ENCODE measurements around the gene PCCA. TPM values are rescaled to one million over a fixed set of nuclear protein-coding genes. Genes with fewer than 3 reads are reported as not detected.

The PCCA gene
- total and polyA plus RNA-seq, 2 donors (not counting 1 experiment from before 2014, with no cell fraction given): 4.8 to 17.4 TPM

- Histone ChIP-seq H3K4me2 (replicated peaks; ENCODE audit: low read depth, low read length, poor library complexity, severe bottlenecking) (peak overlapping the region; percentile 89), H2AFZ (ENCODE audit: insufficient read depth, low read depth, low read length, poor library complexity, severe bottlenecking) (peak overlapping the region; percentile 92), H3K79me2 (ENCODE audit: control insufficient read depth, insufficient read depth, low read length) (peaks cover 4% of the 10 kb centered on the region), H4K20me1 (ENCODE audit: control insufficient read depth, insufficient read depth, low read length, poor library complexity, severe bottlenecking) (no peaks in the 10 kb centered on the region), H3K4me1 (ENCODE audit: control insufficient read depth in 2 of 2, insufficient read depth in 2 of 2, low read length in 2 of 2) (peaks cover 10 to 15% of the 10 kb centered on the region in 2 donors), H3K4me3 (ENCODE audit: control extremely low read depth in 1 of 5, extremely low read depth in 1 of 5, insufficient read depth in 1 of 5, low read depth in 2 of 5, low read length in 4 of 5) (peak overlapping the region; percentile 56 to 90 (median 72)), H3K27me3 (replicated peaks in 1 of 4; ENCODE audit: control extremely low read depth in 1 of 4, control insufficient read depth in 3 of 4, insufficient read depth in 4 of 4, low read length in 3 of 4) (no peaks in the 10 kb centered on the region), H3K9ac (ENCODE audit: low read length) (peak overlapping the region; percentile 75), H3K9me3 (ENCODE audit: control extremely low read depth in 1 of 3, control insufficient read depth in 2 of 3, insufficient read depth in 1 of 3, low read length in 2 of 3) (no peaks in the 10 kb centered on the region), H3K36me3 (replicated peaks in 1 of 2; ENCODE audit: control extremely low read depth in 1 of 2, control insufficient read depth in 1 of 2, extremely low read depth in 1 of 2, insufficient read depth in 2 of 2, low read length in 1 of 2) (no peaks in the 10 kb centered on the region), H3K27ac (ENCODE audit: low read length in 2 of 2) (peak overlapping the region in 1 of 2 donors; percentile 65)
- Mint-ChIP-seq H3K27ac (peak overlapping the region; percentile 62), H3K4me1 (peaks cover 23% of the 10 kb centered on the region), H3K27me3 (no peaks in the 10 kb centered on the region), H3K4me3 (peak overlapping the region; percentile 94), H3K9me3 (ENCODE audit: insufficient read depth) (no peaks in the 10 kb centered on the region)
- DNase-seq (peak; percentile 38), ATAC-seq (ENCODE audit: low read depth) (no peak)
- 1% methylated on average over 10 of the region's 13 CpGs for WGBS (ENCODE audit: insufficient coverage)
- POLR2A ChIA-PET: no interaction called here
- CTCF ChIA-PET: interaction anchor here (1.1 kb wide), 1 partner anchor 146 kb away, joined by 3 read pairs; no protein-coding TSS in a partner anchor
- TF ChIP-seq EZH2 (IDR thresholded peaks at IDR 0.05; ENCODE audit: borderline replicate concordance, insufficient read depth, low read depth, low read length, poor library complexity, severe bottlenecking) (no peak), CTCF (IDR thresholded peaks at IDR 0.05) (no peak)
- intact Hi-C loops (cut with micrococcal nuclease): loop anchor here (2.0 kb wide), 1 partner anchor 483 kb away; the partner anchor contains the start of gene CLYBL
These were observed 656 bp downstream of the PCCA start for GRCh38 chr13:100089465-100090032.

GRCh38 chr13:100090861-100091260, 2.0 kb downstream of the PCCA start:
- TF ChIP-seq EZH2 (IDR thresholded peaks at IDR 0.05; ENCODE audit: borderline replicate concordance, insufficient read depth, low read depth, low read length, poor library complexity, severe bottlenecking): no peak
- no peak for TF ChIP-seq CTCF (IDR thresholded peaks at IDR 0.05)
- H4K20me1 ChIP-seq (ENCODE audit: control insufficient read depth, insufficient read depth, low read length, poor library complexity, severe bottlenecking): no peaks in the 10 kb centered on the region
- Mint-ChIP-seq H3K27me3 (no peaks in the 10 kb centered on the region), H3K9me3 (ENCODE audit: insufficient read depth) (no peaks in the 10 kb centered on the region), H3K4me1 (peaks cover 26% of the 10 kb centered on the region), H3K4me3 (no peak overlapping the region), H3K27ac (no peak overlapping the region)
- ChIA-PET CTCF (interaction anchor here (1.9 kb wide), 1 partner anchor 144 kb away, joined by 7 read pairs; no protein-coding TSS in a partner anchor), POLR2A (no interaction called here)
- H3K4me2 ChIP-seq (replicated peaks; ENCODE audit: low read depth, low read length, poor library complexity, severe bottlenecking): no peak overlapping the region
- H2AFZ ChIP-seq (ENCODE audit: insufficient read depth, low read depth, low read length, poor library complexity, severe bottlenecking): no peak overlapping the region
- WGBS (ENCODE audit: insufficient coverage): no CpG with 5 or more reads among the region's 1 CpG
- peaks cover 14% of the 10 kb centered on the region for H3K79me2 ChIP-seq (ENCODE audit: control insufficient read depth, insufficient read depth, low read length)
- no peak overlapping the region for H3K4me3 ChIP-seq (ENCODE audit: control extremely low read depth in 1 of 5, extremely low read depth in 1 of 5, insufficient read depth in 1 of 5, low read depth in 2 of 5, low read length in 4 of 5)
- H3K36me3 ChIP-seq (replicated peaks in 1 of 2; ENCODE audit: control extremely low read depth in 1 of 2, control insufficient read depth in 1 of 2, extremely low read depth in 1 of 2, insufficient read depth in 2 of 2, low read length in 1 of 2): no peaks in the 10 kb centered on the region
- no peak overlapping the region for H3K9ac ChIP-seq (ENCODE audit: low read length)
- peaks cover 10 to 15% of the 10 kb centered on the region in 2 donors for H3K4me1 ChIP-seq (ENCODE audit: control insufficient read depth in 2 of 2, insufficient read depth in 2 of 2, low read length in 2 of 2)
- intact Hi-C loops (cut with micrococcal nuclease): no loop called here
- DNase-seq (no peak), ATAC-seq (ENCODE audit: low read depth) (no peak)
- H3K27ac ChIP-seq (ENCODE audit: low read length in 2 of 2): no peak overlapping the region
- H3K9me3 ChIP-seq (ENCODE audit: control extremely low read depth in 1 of 3, control insufficient read depth in 2 of 3, insufficient read depth in 1 of 3, low read length in 2 of 3): no peaks in the 10 kb centered on the region
- H3K27me3 ChIP-seq (replicated peaks in 1 of 4; ENCODE audit: control extremely low read depth in 1 of 4, control insufficient read depth in 3 of 4, insufficient read depth in 4 of 4, low read length in 3 of 4): no peaks in the 10 kb centered on the region
